Measurements from ENCODE around the gene GRID2. TPM values are rescaled to one million over a fixed set of nuclear protein-coding genes. Genes with fewer than 3 reads are reported as not detected.

The GRID2 gene
- total RNA-seq, 1 experiment from 2014 or later, result not detected

DNA sequence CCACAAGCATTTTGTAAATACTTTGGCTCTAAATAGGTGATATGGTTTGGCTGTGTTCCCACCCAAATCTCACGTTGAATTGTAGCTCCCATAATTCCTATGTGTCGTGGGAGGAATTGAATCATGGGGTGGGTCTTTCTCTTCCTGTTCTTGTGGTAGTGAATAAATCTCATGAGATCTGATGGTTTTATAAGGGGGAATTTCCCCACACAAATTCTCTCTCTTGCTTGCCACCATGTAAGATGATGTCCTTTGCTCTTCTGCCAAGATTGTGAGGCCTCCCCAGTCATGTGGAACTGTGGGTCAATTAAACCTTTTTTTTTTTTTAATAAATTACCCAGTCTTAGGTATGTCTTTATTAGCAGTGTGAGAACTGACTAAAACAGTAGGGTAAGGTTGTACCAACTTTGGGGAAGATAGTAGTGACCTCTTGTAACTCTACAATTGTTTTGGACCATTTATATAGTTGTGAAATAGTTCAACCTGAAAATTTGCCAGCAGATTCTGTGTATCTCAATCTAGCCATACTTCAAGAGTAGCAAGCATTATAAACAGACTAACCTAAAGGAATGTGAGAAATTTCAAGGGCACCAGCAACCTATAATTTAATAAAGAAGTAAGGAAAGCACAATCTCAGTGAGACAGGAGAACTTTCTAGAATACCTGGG lies 727.8 kb downstream of the GRID2 start:
- DNase-seq (ENCODE audit: extremely low read depth, low read depth), result no peak

DNA sequence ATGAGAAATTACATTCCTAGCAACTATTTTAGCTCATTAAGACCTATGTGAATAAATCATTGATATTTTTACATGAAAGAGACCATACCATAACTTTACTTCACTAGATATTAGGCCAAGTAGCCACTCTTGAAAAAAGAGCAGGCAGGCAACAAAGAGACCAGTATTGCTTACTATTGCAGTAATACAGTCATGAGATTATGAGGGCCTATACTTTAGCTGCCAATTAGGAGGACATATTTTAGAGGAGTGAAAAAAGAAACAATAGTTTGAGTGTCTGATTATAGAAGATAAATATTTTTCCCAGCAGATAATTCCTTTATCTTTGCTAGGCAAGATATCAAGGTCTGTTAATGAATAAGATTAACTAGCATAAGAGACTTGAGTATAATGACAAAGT lies 739.0 kb downstream of the GRID2 start:
- DNase-seq (ENCODE audit: extremely low read depth, low read depth), result no peak

DNA sequence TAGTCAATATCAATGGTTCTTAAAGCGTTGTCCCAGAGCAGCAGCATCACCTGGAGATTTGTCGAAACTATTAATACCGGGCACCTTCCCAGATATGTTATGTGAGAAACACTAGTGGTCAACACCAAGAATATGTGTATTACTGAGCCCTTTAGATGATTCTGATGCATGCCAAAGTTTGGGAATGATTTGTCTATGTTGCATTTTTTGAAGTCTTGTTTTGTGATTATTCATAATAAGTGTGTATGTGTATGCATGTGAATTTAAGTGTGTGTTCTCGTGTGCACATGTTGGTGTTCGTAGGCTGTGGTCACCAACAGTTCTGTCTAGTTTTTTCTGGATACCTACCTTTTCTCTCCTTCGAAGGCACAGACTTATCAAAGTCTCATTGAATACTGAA lies 749.4 kb downstream of the GRID2 start:
- no peak for DNase-seq (ENCODE audit: extremely low read depth, low read depth)

DNA sequence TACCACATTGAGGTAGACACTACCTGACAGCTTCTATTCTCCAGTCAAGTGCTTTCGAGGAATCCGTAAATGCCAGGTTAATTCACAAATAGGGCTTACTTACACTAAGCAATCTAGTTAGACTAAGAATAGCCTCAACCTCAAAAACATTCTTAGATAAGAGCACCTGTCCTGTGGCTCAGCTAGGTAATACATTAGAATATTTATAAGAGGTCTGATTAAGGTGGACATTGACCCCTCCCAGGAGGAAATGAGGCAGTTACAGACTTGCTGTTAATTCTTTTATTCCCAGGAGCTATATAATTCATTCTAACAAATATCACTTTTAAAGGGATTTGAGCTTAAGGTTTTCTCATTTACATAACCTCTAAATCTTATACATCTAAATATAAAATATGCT lies 758.1 kb downstream of the GRID2 start:
- DNase-seq (ENCODE audit: extremely low read depth, low read depth), result no peak

DNA sequence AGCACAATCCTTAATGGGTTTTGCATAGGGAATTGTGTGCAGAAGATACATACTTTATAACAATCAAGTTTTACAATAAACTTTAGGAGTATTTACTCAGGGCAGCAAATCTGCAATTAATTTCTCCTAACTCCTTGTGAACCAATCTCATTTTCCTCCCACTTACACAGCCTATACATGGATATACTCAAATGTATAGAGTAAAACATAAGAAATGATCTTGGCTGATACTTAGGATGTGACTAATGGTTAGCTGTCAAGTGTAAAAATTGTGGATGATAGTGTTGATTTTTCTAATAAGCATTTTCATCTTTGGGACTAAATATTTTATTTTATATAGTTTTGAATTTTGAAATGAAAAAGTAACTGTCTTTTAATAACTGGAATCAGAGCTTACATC lies 759.6 kb downstream of the GRID2 start:
- no peak for DNase-seq (ENCODE audit: extremely low read depth, low read depth)

DNA sequence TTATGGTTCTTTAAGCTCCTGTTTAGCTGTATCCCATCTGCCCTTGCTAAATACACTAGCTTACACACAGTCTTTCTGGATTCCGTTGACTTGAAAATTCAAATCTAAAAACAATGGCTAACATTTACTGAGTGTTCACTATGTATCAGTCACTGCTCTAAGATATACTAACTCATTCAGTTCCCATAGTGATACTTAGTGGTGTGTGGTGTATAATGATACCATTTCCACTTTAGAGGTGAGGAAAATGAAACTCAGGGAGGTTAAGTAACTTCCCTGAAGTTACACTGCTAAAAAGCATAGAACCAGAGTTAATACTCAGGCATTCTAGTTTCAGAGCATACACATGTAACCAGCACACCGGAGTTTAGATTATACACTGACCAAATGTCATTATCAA lies 762.0 kb downstream of the GRID2 start:
- no peak for DNase-seq (ENCODE audit: extremely low read depth, low read depth)

DNA sequence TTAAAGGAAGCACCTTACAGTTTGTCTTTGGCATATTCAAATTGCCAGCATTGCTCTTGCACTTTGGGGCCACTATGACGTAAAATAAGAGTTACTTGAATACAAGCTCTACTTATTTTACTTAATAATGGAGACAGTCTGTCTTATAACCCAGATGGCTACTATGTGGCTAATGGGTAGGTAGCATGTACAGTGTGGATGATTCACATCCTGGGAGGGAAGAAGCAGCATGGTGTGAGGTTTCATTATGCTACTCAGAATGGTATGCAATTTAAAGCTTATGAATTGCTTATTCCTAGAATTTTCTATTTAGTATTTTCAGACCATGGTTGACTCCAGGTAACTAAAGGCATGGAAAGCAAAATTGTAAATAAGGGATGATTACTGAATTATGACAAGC lies 763.0 kb downstream of the GRID2 start:
- DNase-seq (ENCODE audit: extremely low read depth, low read depth), result peak; percentile 1

DNA sequence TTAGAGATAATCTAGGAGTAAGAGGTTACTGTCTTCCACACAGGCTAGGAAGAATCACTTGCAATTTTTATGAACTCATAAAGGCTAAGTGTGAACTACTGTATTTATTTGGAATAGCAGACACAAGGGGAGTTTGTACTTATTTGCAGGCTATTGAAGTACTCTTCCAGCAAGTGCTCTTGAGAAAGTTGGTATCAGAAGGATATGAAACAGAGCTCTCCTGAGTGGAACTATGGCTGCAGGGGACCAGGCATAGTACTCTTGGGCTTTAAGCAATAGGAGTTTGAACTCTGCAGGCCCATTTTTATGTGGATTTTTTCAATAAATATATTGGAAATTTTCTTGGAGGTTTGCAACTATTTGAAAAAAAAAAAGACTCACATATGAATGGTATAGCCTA lies 768.5 kb downstream of the GRID2 start:
- no peak for DNase-seq (ENCODE audit: extremely low read depth, low read depth)

DNA sequence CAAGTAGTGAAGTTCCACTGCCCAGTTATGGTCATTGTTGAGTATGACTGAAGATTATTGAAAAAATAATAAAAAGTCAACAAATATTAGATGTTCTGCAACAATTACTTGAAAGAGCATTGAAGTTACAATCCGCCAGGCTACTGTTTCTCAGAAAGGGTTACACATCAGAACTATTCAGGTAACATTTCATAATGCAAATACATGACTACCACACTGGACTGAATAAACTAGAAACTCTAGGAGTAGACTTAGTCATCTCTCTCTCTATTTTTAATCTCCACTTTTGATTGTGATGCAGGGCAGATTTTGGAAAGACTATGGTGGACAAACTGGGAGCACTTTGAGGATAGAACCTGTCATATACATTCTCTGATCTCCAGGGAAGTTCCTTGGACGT lies 776.5 kb downstream of the GRID2 start:
- no peak for DNase-seq (ENCODE audit: extremely low read depth, low read depth)

DNA sequence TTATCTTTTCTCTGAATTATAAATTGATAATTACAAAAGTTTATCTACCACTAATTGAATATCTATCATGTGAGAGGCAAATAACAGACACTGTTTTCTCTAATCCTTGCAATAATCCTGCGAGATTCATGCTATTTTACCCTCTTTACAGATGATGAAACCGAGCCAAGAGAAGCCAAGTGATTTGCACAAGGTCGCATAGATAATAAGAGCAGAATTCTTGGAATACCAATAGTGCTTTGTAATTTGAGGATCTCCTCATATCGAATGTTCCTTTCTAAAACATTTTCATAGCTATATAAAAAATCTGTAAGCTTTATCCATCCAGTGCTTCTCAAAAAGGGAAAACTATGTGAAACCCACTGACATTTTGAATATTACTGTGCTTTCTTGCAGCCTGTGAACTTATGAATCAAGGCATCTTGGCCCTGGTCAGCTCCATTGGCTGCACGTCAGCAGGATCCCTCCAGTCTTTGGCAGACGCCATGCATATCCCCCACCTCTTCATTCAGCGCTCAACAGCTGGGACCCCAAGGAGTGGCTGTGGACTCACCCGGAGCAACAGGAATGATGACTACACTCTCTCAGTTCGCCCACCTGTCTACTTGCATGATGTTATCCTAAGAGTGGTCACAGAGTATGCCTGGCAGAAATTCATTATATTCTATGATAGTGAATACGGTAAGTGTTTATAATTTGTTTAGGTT lies 781.0 kb downstream of the GRID2 start:
- no peak for DNase-seq (ENCODE audit: extremely low read depth, low read depth)

DNA sequence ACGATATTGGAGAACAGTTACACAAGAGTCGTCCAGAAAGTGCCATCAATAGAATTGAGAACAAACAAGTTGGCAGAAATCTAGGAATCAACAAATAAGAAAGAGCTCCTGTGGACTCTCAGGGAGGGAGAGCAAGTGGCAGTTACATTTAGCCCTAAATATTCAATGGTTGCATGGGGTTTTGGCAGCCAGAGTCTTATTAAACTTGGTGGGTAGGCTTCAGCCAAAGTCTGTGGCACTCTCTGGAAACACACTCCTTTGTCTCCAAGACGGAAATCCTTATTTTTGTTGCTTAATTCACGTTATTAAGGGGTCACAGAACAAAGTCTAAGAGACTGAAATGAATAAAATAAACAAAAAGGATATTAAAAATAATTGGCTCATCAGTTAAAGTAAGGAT lies 782.6 kb downstream of the GRID2 start:
- DNase-seq (ENCODE audit: extremely low read depth, low read depth), result no peak

DNA sequence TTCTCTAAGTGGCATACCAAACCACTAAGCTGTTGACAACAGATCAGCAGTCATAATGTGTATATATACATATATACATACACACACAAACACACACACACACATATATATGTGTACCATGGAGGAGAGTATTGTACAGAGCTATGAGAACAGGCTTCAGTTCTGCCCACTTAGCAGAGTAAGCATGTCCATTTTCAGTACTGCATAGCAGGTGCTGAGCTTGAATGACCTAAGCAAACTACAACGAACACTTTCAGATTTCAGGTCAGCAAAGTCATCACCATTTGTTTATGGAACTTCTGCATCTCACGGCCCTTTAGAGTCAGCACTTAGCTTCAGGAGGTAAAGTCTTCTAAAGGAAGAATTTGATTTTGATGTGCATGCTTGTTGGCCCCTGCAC lies 789.0 kb downstream of the GRID2 start:
- no peak for DNase-seq (ENCODE audit: extremely low read depth, low read depth)

DNA sequence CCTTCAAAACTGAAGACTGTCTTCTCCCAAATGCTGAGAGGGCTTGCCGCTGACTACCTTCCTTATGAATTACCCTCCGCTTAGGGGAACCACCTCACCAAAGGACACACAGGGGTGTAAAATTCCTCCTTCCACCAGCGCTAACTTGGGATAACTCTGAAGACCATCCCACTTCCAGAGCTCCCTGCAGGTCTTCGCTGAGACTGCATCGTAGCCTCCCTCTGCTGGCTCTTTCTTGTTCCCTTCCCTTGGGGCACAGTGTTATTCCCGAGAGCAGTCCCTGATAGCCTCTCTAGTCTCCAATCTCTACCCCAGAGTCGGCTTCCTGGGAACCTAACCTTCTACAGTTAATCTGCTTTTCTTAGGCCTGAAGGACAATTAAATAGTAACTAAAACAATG lies 799.3 kb downstream of the GRID2 start:
- no peak for DNase-seq (ENCODE audit: extremely low read depth, low read depth)

DNA sequence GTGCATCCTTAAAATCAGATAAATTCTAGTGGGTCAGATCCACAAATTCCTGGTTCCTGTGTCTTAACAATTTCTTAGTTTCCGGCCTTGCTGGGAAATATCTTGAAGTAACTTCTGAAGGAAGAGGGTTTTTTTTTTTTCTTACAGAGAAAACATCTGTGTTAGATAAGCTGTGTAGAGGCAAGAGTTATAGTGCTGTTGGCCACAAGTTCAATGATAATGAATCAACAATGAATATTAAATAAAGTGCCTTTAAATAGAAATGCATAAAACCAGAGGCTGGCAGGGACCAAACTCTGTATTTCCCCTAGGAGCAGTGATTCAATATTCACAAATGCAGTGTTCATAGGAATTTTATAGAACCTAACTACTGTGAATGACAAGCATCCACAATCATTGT lies 812.9 kb downstream of the GRID2 start:
- no peak for DNase-seq (ENCODE audit: extremely low read depth, low read depth)

DNA sequence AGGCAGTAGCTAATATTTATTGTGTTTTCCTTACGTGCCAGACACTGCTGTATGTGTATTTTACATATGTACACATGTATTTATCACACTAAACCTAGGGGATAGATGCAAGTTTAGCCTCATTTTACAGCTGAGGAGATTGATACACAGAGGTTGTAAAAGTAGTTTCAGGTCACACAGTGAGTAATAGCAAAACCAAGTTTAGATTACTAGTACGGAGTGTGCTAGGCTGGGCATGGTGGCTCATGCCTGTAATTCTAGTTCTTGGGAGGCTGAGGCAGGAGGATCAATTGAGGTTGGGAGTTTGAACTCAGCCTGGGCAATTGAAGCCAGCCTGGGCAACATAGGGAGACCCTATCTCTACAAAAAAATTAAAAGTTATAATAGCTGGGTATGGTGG lies 823.7 kb downstream of the GRID2 start:
- no peak for DNase-seq (ENCODE audit: extremely low read depth, low read depth)

DNA sequence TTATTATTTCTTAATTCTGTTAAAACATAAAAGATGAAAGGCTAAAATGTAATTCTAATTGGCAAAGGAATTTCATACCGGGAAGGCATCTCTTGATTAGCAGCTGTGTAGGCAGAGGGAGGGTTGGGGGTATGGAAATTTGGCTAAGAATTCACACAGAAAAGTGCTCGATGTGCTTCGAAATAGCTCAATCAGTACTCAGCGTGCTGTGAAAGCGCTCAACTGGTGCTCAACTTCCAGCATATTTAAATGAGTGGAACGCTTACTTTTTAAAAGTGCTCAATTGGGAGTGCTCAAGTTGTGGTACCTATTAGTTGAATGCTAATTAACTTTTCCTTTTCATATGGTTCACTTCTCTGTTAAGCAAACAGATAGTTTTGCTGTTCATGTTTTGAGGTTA lies 828.9 kb downstream of the GRID2 start:
- no peak for DNase-seq (ENCODE audit: extremely low read depth, low read depth)

DNA sequence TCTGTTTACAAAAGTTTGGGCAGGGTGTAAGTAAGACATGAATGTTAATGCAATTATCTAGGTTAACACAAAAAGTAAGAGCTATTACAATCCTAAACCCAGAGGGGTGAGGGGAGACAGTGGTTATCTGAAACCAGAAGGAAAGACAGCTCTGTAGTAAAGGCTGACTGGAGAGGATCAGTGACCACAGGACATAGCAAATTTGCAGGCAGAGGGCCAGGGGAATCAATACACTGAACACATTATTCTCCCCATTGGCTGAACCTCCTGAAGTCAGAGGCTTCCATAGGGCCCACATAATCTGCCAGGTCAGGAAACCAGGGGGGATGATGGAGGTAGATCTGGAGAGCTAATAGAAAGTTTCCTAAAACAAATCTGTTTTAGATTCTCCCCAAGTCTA lies 835.4 kb downstream of the GRID2 start:
- no peak for DNase-seq (ENCODE audit: extremely low read depth, low read depth)

DNA sequence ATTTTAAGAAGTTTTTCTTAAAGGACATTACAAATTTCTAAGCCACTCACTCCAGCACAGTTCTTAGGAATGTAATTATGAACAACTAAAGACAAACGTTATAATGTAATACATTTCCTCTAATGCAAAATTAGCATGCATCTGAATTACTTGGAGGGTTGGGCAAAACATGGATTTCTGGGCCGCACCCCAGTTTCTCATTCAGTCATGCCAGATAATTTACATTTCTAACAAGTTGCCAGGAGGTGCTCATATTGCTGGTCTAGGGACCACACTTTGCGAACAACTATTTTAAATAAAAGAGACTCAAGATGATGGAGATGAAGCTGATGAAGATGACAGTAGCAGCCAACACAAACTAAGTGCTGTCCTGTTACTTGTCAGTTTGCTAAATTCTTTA lies 840.1 kb downstream of the GRID2 start:
- DNase-seq (ENCODE audit: extremely low read depth, low read depth), result no peak

DNA sequence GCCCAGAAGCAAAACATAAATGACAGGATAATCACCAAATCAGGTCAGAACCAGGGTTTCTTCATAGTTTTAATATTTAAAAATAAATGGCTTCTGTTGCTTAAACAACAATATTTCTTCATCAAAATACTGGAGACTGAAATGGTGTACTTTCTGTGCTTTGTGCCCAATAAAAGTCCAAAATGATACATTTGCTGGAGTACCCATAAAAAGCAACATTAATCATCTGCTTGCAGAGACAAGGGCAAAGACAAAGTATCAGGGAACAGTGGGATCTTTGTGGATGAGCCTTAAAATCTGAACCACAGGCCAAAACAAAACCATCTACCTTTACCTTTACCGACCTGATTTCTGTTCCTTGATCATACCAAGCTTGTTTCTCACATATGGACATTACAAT lies 840.9 kb downstream of the GRID2 start:
- DNase-seq (ENCODE audit: extremely low read depth, low read depth), result no peak

DNA sequence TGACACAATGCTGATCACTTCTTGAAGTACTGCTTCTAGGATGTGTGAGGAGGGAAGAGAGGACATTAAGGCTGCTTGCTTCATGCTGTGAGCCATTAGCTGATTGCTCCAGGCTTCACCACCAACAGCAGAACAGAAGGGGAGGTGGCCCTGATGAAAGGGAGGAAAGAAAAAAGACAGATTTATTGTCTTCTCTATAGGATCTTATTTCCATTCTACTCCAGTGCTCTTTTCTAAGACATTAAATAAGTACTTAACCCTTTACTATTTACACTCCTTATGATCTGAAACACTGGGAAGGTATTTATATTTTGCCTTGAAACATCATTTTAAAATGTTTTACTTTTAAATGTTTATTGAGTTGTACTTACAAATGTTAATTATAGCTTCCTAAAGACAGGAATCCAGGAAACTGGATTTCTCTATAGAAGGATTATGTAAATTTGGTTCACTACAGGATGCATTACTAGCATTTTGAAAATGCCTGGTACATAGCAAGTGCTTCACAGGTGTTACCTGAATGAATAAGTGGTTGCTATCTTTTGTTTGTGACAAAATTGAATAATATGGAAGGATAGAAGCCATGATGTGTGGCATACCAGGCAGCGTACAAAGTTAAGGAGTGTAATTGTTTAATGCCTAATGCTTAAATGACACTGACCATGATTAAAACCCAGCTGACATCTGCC lies 843.9 kb downstream of the GRID2 start:
- DNase-seq (ENCODE audit: extremely low read depth, low read depth), result no peak

DNA sequence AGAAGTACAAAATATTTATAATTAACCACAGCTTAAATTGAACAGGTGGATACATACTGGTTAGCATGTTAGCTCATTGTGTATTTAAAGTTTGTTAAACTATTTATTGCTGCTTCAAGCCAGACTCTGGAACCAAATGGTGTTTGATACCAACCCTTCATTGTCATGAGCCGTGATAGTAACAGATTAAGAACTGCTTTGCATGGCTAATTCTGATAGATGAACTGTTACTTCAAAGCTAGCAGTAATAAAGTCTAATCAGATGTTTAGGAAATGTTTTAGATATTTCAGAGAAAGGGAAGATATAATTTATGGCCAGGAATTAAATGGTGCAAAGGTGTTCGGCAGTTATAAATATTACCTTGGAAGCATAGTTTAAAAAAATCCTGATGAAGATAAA lies 848.7 kb downstream of the GRID2 start:
- no peak for DNase-seq (ENCODE audit: extremely low read depth, low read depth)

DNA sequence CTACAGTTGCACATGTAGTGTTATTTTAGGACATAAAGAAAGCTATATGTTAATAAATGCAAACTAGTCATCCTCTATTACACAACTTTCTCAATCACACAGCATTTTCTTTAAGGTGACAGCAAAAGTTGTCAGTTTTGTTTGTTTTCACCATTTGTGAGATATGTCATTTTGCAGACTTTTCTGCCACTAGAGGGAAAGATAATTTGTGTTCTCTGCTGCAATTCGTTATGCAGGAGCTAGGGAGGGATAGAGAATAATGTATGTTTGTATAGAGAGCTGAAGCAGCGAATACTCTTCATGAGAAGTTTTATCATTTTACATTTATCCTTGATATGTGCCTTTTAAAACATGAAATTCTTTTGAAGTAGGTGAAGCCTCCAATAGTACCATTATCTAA lies 854.2 kb downstream of the GRID2 start:
- DNase-seq (ENCODE audit: extremely low read depth, low read depth), result peak; percentile 12

All from NCI-H460 (cell line).